GM23338 (cell line): ENCODE results near the gene VPS8. TPM values are rescaled to one million over a fixed set of nuclear protein-coding genes. Genes with fewer than 3 reads are reported as not detected.

Source experiments
- ATAC-seq: fragments of 200-7000 bp; cut with Tn5 transposase; 3 replicates; pipeline ENCODE4 v1.9.1; 2020
- DNase-seq: peaks from one replicate; pipeline ENCODE4 v3.0.0-alpha.2; 2015; ENCODE audit warnings: low spot score
- H2AFZ ChIP-seq: fragments of 200-600 bp; sonication (generic); 2 replicates; pipeline ENCODE4 v1.8.0; 2016; ENCODE audit warnings: antibody characterized with exemption, mild to moderate bottlenecking, moderate library complexity
- H3F3A ChIP-seq: fragments of 200-600 bp; sonication (generic); replicated peaks from 2 replicates; pipeline ENCODE4 v1.8.0; 2017; ENCODE audit warnings: antibody characterized with exemption, mixed run types, low read depth
- H3K27ac ChIP-seq: fragments of 200-600 bp; sonication (generic); 2 replicates; pipeline ENCODE4 v1.6.1; 2016; ENCODE audit warnings: low read depth
- H3K27me3 ChIP-seq: fragments of 200-600 bp; sonication (generic); 2 replicates; pipeline ENCODE4 v1.8.0; 2016; ENCODE audit warnings: mild to moderate bottlenecking, mixed run types, moderate library complexity; ENCODE audit not compliant: insufficient read depth
- H3K36me3 ChIP-seq: fragments of 200-600 bp; sonication (generic); 2 replicates; pipeline ENCODE4 v1.8.0; 2016; ENCODE audit warnings: mild to moderate bottlenecking; ENCODE audit not compliant: insufficient read depth
- H3K4me1 ChIP-seq: fragments of 200-600 bp; sonication (generic); 2 replicates; pipeline ENCODE4 v1.8.0; 2016; ENCODE audit warnings: mild to moderate bottlenecking, moderate library complexity; ENCODE audit not compliant: insufficient read depth
- H3K4me2 ChIP-seq: fragments of 200-600 bp; sonication (generic); 2 replicates; pipeline ENCODE4 v1.7.1; 2017; ENCODE audit warnings: mixed run types
- H3K4me3 ChIP-seq: fragments of 200-600 bp; sonication (generic); 2 replicates; pipeline ENCODE4 v1.6.1; 2016; ENCODE audit warnings: mixed run types
- H3K79me2 ChIP-seq: fragments of 200-600 bp; sonication (generic); replicated peaks from 2 replicates; pipeline ENCODE4 v1.8.0; 2017; ENCODE audit warnings: mild to moderate bottlenecking; ENCODE audit not compliant: insufficient read depth
- H3K9me2 ChIP-seq: fragments of 200-600 bp; sonication (generic); 2 replicates; pipeline ENCODE4 v1.8.0; 2017; ENCODE audit not compliant: insufficient read depth
- H4K20me1 ChIP-seq: fragments of 200-600 bp; sonication (generic); replicated peaks from 2 replicates; pipeline ENCODE4 v1.8.0; 2017; ENCODE audit warnings: mild to moderate bottlenecking; ENCODE audit not compliant: insufficient read depth
- H3K27ac Mint-ChIP-seq: 2 replicates; pipeline ENCODE4 v1.8.0; 2020; ENCODE audit warnings: inconsistent platforms, mild to moderate bottlenecking, moderate library complexity, mixed read lengths
- H3K27me3 Mint-ChIP-seq: 3 replicates; pipeline ENCODE4 v1.8.0; 2022; ENCODE audit warnings: low read depth, mild to moderate bottlenecking, moderate library complexity, mixed read lengths, inconsistent platforms; ENCODE audit not compliant: insufficient read depth, poor library complexity
- H3K36me3 Mint-ChIP-seq: 3 replicates; pipeline ENCODE4 v1.8.0; 2021; ENCODE audit warnings: low read depth, mild to moderate bottlenecking, inconsistent platforms, moderate library complexity, mixed read lengths
- H3K4me1 Mint-ChIP-seq: 3 replicates; pipeline ENCODE4 v1.8.0; 2020; ENCODE audit warnings: mild to moderate bottlenecking, inconsistent platforms, mixed read lengths
- H3K4me3 Mint-ChIP-seq: 3 replicates; pipeline ENCODE4 v1.8.0; 2021; ENCODE audit warnings: moderate library complexity, mild to moderate bottlenecking, inconsistent platforms, mixed read lengths
- H3K9me3 Mint-ChIP-seq: 3 replicates; pipeline ENCODE4 v1.8.0; 2020; ENCODE audit warnings: moderate library complexity, mild to moderate bottlenecking, inconsistent platforms, mixed read lengths
- EZH2 ChIP-seq: fragments of 200-600 bp; sonication (generic); IDR thresholded peaks from one replicate; pipeline ENCODE4 v1.8.0; 2017; ENCODE audit warnings: antibody characterized with exemption, mild to moderate bottlenecking, low read depth; ENCODE audit not compliant: unreplicated experiment
- EZH2phosphoT487 ChIP-seq: fragments of 200-600 bp; sonication (generic); IDR thresholded peaks from one replicate; pipeline ENCODE4 v1.8.1; 2018; ENCODE audit warnings: antibody characterized with exemption; ENCODE audit not compliant: unreplicated experiment
- JUNB ChIP-seq: IDR thresholded peaks from one replicate; pipeline ENCODE4 v1.6.1; 2016; ENCODE audit warnings: antibody characterized with exemption; ENCODE audit not compliant: unreplicated experiment
- NANOG ChIP-seq: IDR thresholded peaks from 2 replicates; pipeline ENCODE4 v1.6.1; 2016; ENCODE audit warnings: antibody characterized with exemption, borderline replicate concordance
- POLR2AphosphoS5 ChIP-seq: IDR thresholded peaks from 2 replicates; pipeline ENCODE4 v1.6.1; 2016; ENCODE audit warnings: antibody characterized with exemption, low read depth
- STAT1 ChIP-seq: IDR thresholded peaks from one replicate; pipeline ENCODE4 v1.6.1; 2016; ENCODE audit warnings: antibody characterized with exemption; ENCODE audit not compliant: unreplicated experiment
- ZNF114 ChIP-seq: fragments of 250-450 bp; sonication (Bioruptor Pico); IDR thresholded peaks from 2 replicates; pipeline ENCODE4 v1.5.0; 2020; ENCODE audit warnings: mild to moderate bottlenecking, moderate library complexity
- ZNF331 ChIP-seq: fragments of 250-450 bp; sonication (Bioruptor Pico); IDR thresholded peaks from 2 replicates; pipeline ENCODE4 v1.5.0; 2020; ENCODE audit warnings: low read depth, mild to moderate bottlenecking, moderate library complexity
- long read RNA-seq: library from polyadenylated mRNA; unstranded; transcript quantifications from one replicate; pipeline ENCODE4 v2.0.0, GENCODE V29; 2020; ENCODE audit not compliant: unreplicated experiment
- polyA plus RNA-seq: library from polyadenylated mRNA; unstranded; fragments of >200 nt; fragmentation: Nextera tagmentation; extraction: Ambion mirVana; gene quantifications from 2 replicates; pipeline ENCODE4 v1.2.1, GENCODE V29; 2016
- total RNA-seq: library from RNA; depleted of rRNA; stranded (reverse); fragments of >200 nt; shearing (Covaris generic); gene quantifications from 2 replicates; pipeline ENCODE4 v1.2.3, GENCODE V29; 2014; rRNA removed
- TF ChIP-seq, protein P1 (sequence below), 2 experiments: fragments of 200-600 bp in 1 of 2; sonication (generic) in 1 of 2; conservative IDR thresholded peaks; 2 replicates each; pipeline versions ENCODE4 v1.5.1 to v1.6.1; 2016 to 2017; ENCODE audit warnings: antibody characterized with exemption in 2 of 2, low read depth in 2 of 2, mild to moderate bottlenecking in 2 of 2, moderate library complexity in 1 of 2
- TF ChIP-seq, protein P2 (sequence below): IDR thresholded peaks from 2 replicates; pipeline ENCODE4 v1.6.1; 2016; ENCODE audit warnings: antibody characterized with exemption

The VPS8 gene
- total RNA-seq = 29.5 and 45.5 TPM in 2 replicates
- polyA plus RNA-seq = 12.3 and 17.3 TPM in 2 replicates
- long read RNA-seq, partial matches to known transcripts = 1 of 4 reads
- long read RNA-seq, other reads (novel, unspliced or antisense) = 3 of 4 reads

DNA sequence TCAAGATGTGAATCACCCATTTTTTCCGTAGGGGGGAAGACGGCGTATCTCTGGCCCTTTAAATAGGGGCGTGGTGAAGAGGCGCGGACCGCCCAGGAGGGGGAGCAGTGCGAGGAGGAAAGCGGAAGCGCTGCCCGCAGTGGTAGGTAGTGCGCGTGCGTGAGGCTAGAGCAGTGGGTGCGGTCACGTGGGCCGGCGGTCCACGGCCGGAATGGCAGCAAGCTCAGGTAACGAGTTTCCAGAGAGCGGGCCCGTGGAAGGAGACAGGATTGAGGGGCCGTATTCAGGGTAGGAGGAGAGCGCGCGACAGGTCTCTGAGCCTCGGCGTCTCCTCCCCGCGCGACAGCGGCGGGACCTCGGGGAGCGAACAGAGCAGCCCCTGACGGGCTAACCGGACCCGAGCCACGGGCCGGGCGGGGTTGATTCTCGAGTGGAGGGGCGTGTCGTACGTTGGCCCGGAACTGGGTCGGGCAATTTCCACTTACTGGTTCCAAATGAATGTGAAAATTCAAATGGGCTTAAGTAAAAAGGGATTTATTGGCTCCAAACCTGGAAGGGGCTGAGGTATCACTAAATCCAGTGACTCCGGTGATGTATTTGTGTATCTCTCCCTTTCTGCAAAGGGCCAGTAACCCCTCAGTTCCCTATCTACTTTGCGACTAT, at the start of gene VPS8:
Gene VPS8, plus strand, starts transcription at position 168 of the 663 bp plus-strand sequence. CDS start 12,467 bp downstream, outside the sequence.
- H3F3A ChIP-seq = no peaks in the 10 kb centered on the region
- peaks cover 6% of the 10 kb centered on the region for H3K27me3 Mint-ChIP-seq
- no peaks in the 10 kb centered on the region for H4K20me1 ChIP-seq
- TF ChIP-seq, protein P1, sequence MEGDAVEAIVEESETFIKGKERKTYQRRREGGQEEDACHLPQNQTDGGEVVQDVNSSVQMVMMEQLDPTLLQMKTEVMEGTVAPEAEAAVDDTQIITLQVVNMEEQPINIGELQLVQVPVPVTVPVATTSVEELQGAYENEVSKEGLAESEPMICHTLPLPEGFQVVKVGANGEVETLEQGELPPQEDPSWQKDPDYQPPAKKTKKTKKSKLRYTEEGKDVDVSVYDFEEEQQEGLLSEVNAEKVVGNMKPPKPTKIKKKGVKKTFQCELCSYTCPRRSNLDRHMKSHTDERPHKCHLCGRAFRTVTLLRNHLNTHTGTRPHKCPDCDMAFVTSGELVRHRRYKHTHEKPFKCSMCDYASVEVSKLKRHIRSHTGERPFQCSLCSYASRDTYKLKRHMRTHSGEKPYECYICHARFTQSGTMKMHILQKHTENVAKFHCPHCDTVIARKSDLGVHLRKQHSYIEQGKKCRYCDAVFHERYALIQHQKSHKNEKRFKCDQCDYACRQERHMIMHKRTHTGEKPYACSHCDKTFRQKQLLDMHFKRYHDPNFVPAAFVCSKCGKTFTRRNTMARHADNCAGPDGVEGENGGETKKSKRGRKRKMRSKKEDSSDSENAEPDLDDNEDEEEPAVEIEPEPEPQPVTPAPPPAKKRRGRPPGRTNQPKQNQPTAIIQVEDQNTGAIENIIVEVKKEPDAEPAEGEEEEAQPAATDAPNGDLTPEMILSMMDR (conservative IDR thresholded peaks at IDR 0.05; ENCODE audit: low read depth in 2 of 2) = peak; percentile 48 to 65
- peak; percentile 92 for TF ChIP-seq POLR2AphosphoS5
- no peak for TF ChIP-seq EZH2phosphoT487
- H3K36me3 Mint-ChIP-seq = no peaks in the 10 kb centered on the region; the same call in 2 of the 3 replicates
- peak within 1 kb of the TSS; percentile 93 for H3K4me3 ChIP-seq
- H3K36me3 ChIP-seq = no peaks in the 10 kb centered on the region
- peak; percentile 97 for DNase-seq
- H3K4me3 Mint-ChIP-seq = peak within 1 kb of the TSS; percentile 99
- ATAC-seq = peak; percentile 93
- H3K9me2 ChIP-seq = no peaks in the 10 kb centered on the region
- peaks cover 7% of the 10 kb centered on the region; the same call in 2 of the 3 replicates for H3K4me1 Mint-ChIP-seq
- H3K79me2 ChIP-seq = peaks cover 31% of the 10 kb centered on the region
- H2AFZ ChIP-seq = peak within 1 kb of the TSS; percentile 99
- H3K27me3 ChIP-seq = no peaks in the 10 kb centered on the region
- H3K4me1 ChIP-seq = peaks cover 6% of the 10 kb centered on the region; the same call in 1 of the 2 replicates
- no peak within 1 kb of the TSS for H3K27ac ChIP-seq
- H3K9me3 Mint-ChIP-seq = peaks cover 3% of the 10 kb centered on the region; the same call in 2 of the 3 replicates
- H3K27ac Mint-ChIP-seq = peak within 1 kb of the TSS; percentile 87
- peak within 1 kb of the TSS; percentile 96 for H3K4me2 ChIP-seq

DNA sequence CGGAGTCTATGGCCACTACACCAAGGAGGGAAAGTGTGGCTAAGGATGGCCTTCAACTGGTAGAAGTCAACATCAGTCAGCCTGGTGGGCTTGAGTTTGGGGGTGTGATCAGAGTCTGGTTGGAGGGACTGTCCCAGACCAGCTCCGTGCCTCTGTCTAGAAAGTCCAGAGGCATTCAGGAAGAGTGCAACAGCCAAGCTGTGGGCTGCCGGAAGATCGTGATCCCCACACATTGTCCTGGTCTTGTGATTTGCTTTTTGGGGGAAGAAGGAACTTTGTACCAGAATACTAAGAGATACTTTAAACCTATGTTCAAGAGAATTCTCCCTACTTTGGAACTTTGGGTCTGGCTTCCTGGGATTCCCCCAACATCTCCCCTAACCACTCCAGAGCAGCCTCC, 47.8 kb upstream of the VPS8 start:
- Histone ChIP-seq H2AFZ (no peak overlapping the region), H3K4me1 (no peaks in the 10 kb centered on the region; the same call in 1 of the 2 replicates), H3K4me3 (no peak overlapping the region), H4K20me1 (no peaks in the 10 kb centered on the region), H3K79me2 (no peaks in the 10 kb centered on the region), H3K27ac (no peak overlapping the region), H3K4me2 (no peak overlapping the region), H3F3A (no peaks in the 10 kb centered on the region), H3K36me3 (no peaks in the 10 kb centered on the region), H3K27me3 (no peaks in the 10 kb centered on the region), H3K9me2 (no peaks in the 10 kb centered on the region)
- Mint-ChIP-seq H3K36me3 (no peaks in the 10 kb centered on the region; the same call in 2 of the 3 replicates), H3K27me3 (peaks cover 4% of the 10 kb centered on the region), H3K4me3 (no peak overlapping the region), H3K9me3 (no peaks in the 10 kb centered on the region), H3K27ac (no peak overlapping the region), H3K4me1 (peaks cover 27% of the 10 kb centered on the region)
- no peak for ATAC-seq
- DNase-seq = no peak
- TF ChIP-seq EZH2phosphoT487 (no peak), JUNB (no peak), EZH2 (no peak), ZNF114 (no peak), POLR2AphosphoS5 (no peak), ZNF331 (no peak), STAT1 (no peak), NANOG (no peak)
- TF ChIP-seq, protein P1 (conservative IDR thresholded peaks at IDR 0.05; ENCODE audit: low read depth in 2 of 2) = no peak
- TF ChIP-seq, protein P2, sequence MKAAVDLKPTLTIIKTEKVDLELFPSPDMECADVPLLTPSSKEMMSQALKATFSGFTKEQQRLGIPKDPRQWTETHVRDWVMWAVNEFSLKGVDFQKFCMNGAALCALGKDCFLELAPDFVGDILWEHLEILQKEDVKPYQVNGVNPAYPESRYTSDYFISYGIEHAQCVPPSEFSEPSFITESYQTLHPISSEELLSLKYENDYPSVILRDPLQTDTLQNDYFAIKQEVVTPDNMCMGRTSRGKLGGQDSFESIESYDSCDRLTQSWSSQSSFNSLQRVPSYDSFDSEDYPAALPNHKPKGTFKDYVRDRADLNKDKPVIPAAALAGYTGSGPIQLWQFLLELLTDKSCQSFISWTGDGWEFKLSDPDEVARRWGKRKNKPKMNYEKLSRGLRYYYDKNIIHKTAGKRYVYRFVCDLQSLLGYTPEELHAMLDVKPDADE = no peak
